8988T (cell line): Measurements from ENCODE around the gene TMEM217.
A peak's percentile ranks its signal among the peaks of the same experiment; 100 is the strongest.
"Not testable (repeated sequence)": the region's sequence is repeated elsewhere in the genome, so short reads cannot be mapped to it uniquely, and the experiment has no call there.

Experiments
- DNase-seq: peaks from one replicate; pipeline ENCODE4 v3.0.0; 2011

Gene TMEM217

DNA sequence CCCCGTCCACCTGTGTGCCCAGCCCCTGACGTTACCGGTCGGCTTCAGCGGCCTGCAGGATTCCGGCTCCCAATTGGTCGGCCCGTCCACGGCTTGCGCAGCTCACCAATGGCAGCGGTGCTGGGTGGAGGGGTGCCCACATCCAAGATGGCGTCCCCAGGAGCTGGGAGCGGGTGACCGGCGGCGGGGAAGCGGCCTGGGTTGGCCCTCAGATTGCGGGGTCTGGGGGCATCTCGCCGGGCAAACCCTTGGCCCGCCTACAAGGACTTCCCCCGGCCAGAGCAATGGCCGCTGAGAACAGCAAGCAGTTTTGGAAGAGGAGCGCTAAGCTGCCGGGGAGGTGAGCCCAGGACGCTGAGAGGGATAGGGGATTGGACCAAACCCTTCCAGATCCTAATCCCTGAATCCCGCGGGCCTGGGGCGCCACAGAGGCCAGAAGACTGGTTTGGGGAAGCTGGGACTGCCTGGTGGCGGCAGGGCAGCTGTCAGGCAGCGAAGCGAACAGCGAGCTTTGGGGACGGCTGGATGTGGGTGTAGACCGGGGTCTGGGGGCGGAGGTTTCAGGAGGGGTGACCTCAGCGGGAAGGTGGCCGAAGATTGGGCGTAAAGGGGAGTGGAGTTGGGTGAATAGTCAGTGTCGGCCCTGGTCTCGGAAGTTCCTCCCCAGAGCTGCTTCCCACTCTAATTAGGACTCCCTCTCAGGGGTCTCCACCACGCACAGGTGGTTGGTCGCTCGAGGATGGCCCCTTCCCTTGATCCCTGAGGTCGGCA, at the start of gene TMEM217, which contains the start of gene TBC1D22B:
Gene TMEM217, minus strand, starts transcription at position 511 of the 771 bp plus-strand sequence. CDS start 39,114 bp downstream, outside the sequence.
Gene TBC1D22B, plus strand, starts transcription at position 139 of the 771 bp plus-strand sequence. Its CDS starts 146 bp downstream, at position 285.
- peak; percentile 92 for DNase-seq

DNA sequence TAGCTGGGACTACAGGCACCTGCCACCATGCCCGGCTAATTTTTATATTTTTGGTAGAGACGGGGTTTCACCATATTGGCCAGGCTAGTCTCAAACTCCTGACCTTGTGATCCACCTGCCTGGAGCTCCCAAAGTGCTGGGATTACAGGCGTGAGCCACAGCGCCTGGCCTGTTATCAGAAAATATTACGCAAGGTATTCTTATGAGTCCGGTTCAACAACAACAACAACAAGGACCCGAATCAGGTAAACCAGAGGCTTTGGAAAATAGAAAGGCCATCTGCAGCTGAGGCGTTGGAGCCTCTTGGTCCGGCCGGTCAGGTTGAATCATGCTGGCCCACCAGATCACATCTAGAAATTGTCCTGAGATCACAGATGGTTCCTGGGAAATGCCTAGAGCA, 49.5 kb upstream of the TMEM217 start:
- not testable (repeated sequence) for DNase-seq

DNA sequence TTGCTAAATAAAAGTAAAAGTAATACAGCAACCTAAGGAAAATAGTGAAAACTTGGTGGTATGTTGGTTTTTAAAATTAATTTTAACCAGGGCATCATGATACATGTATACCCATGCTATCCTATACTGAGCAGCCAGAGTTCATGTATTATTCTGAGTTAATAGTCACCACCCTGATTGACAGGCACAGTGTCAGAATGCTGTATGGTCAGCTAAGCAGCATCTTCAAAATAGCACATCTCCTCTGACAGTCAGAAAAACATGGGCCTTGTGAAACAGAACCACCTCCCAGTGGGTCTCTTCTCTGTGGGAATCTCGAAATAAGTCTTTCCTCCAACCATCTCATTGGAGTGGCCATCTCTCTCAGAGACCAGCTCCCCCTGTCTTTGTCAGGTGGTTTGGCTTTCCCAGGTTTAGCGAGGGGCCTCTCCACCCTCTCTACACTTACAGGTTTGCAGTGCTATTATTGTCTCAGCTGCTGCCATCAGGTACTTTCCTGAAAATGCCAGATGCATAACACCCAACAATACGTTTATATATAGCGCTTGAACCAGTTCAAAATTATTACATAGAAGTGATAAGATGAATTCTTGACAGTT, 48.8 kb upstream of the TMEM217 start:
- DNase-seq: no peak

DNA sequence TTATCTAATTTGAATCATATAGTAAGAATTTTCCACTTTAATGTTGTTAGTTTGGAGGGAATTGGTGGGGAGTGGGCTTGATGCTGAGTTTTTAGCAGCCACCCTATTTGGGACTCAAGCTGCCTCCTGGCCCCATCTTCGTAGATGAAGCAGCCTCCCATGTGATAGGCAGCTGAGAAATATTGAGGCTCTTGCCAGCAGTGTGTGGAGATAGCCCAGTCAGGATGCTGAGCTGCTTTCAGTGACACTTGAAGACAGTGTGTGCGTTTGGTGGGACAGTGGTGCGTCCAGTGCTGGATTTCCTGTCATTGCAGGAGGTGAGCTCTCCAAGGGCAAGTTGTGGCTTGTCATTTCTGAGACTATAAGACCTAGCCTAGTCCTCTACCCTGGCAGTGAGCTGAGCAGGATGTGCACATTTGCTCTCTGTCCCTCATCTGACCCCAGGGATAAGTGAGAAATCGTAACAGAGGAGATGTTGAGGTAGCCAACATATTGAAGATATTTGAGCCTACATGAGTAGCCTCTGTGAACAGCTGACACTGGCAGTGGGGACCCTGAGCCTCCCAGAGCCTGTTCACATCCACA, 48.0 kb upstream of the TMEM217 start:
- no peak for DNase-seq

DNA sequence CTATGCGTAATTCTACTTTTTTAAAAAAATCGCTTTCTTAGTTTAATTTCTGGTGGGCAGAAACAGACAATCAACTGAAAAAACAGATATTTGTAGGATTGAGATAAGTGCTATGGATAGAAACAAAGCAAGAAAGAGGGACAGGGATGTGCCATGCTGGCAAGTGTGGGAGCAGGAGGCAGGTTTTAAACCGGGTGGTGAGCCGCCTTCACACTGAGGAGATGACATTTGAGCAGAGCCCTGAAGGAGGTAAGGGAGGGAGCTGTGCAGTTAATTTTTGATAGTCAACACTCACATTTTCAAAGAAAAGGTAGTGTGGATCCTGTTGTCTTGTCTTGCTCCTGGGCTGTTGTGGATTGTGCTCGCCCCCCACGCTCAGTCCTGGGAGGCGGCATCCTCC, 46.8 kb upstream of the TMEM217 start:
- DNase-seq: no peak

DNA sequence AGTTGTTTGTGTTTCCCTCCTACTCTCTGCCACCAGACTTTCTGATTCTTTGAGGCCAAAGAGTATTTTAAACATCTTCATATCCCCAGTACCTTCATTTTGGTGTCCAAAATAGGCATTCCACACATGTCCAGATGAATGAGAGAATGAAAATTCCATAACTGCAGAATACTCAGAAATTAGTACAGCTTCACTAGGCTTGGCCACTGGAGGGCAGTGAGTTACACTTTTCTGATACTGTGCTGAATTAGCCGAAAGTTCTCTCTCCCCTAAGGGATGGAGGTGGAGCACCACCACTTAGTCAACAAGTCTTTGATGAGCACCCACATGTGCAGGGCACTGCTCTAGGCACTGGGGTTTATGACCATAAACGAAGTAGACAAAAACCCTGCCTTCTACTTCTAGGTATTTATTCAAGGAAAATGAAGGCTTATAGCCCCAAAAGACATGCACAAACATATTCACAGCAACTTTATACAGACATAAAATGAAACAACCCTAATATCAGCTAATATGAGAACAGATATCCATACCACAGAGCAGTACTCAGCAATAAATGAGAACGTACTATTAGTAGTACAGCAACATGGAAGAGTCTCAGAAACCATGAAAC, 46.1 kb upstream of the TMEM217 start:
- DNase-seq: peak; percentile 25

DNA sequence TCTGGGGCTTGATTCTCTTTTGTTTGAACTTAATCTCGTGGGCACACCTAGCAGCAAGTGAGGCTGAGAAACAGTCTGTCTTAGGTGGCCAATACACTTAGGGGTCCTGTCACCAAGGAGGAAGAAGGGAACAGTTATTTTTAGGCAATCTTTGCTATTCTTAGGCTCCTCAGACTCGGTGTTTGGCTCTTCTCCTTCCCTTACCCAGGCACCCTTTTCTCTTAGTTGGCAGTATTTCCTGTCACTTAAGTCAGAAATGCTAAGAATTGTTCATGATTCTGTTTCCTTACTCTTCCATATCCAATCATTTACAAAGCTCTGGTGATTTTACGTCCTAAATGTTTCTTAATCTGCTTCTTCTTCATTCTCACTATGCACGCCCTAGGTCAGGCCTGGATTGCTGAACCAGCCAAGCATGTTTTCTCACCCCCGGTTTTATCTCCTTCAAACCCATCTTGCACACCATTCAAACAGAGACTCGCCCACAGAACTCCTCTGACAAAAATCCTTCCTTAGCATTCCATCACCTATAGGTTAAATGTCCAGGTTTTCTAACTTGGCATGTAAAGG, 45.2 kb upstream of the TMEM217 start:
- no peak for DNase-seq

DNA sequence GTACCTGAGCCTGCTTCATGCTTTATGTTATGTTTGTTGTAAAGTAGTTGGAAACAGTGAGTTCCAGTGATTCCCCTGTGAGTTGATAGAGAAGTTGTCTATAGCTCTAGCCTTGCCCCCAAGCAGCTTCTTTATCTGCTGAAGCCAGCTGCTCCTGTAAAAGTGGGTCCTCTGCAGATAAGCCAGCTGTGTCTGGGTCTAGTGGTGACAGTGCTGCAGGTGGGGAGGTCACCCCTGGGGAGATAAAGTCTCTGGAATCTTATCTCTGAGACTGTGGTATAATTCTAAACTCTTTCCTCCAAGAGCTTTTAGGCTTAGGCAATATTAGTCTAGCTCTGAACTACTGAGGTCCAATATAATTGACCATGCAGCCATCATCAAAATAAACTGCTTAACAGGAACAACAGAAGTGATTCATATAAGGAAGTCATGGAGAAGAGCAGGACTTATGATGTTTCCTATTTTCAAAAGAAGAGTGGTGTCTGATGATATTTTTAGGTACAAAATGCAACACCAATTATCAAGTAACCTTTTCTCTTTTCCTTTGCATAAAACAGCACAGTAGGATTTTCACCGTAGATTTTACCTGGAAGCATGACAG, 44.2 kb upstream of the TMEM217 start:
- no peak for DNase-seq

DNA sequence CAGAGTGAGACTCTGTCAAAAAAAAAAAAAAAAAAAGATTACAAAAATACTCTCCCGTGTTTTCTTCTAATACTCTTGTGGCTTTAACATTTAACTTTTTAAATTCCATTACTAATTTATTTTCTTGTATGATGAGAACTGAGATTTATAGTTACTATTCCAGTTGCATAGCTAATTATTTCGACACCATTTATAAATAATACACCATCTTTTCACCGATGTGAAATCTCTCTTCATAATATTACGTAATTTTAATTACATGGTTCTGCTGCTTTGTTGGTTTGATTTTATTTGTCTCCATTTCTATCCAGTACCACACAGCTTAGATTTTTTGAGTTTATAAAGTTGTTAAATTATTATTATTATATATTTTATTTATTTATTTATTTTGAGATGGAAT, 42.0 kb upstream of the TMEM217 start:
- no peak for DNase-seq

DNA sequence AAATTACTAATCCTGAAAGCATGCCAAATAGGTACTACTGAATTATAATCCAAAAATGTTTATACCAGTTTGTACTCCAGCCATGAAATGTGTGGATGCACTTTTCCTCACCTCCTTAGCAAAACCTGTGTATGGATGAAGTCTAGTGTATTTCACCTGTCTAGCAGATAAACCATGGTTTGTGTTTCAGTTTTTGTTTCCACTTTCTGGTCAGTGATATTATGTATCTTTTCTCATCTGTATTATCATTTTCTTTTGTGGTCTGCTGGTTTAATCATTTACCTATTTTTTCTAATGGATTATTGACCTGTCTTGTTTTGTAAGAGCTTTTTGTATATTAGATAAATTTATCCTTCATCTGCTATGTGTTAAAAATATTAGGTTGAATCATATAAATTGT, 41.0 kb upstream of the TMEM217 start:
- DNase-seq: no peak

DNA sequence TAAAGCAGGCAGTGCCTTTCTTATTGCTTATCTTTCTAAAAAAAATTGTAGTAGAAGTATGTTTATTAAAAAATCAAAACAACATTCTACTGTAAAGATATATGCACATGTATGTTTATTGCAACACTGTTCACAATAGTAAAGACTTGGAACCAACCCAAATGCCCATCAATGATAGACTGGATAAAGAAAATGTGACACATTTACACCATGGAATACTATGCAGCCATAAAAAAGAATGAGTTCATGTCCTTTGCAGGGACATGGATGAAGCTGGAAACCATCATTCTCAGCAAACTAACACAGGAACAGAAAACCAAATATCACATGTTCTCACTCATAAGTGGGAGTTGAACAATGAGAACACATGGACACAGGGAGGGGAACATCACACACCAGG, 39.7 kb upstream of the TMEM217 start:
- not testable (repeated sequence) for DNase-seq

DNA sequence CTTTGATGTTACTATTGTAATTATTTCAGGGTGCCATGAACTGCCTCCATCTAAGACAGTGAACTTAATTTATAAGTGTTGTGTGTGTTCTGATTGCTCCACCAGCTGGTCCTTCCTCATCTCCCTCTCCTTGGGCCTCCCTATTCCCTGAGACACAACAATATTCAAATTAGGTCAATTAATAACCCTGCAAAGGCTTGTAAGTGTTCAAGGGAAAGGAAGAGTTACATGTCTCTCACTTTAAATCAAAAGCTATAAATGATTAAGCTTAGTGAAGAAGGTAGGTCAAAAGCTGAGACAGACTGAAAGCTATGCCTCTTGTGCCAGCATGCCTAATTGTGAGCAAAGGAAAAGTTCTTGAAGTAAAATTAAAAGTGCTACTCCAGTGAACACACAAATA, 35.5 kb upstream of the TMEM217 start:
- no peak for DNase-seq

DNA sequence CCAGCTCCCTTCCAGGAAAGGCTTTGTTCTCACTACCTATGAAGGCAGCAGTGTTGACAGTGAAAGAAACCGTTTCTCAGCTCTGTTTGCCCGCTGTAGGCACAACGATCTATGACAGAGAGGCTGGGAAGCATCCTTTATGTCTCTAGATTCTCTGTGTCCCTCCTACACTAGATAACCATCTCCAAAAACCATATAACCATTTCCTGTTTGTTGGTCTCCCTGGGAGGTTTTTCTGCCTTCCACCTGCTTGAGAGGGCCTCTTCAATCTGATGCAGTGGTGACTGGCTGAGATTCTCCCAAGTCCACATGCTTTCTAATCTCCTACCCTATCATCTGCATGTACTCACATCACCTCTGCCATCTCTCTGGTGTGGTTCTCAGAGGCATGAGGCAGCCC, 32.0 kb upstream of the TMEM217 start:
- no peak for DNase-seq

DNA sequence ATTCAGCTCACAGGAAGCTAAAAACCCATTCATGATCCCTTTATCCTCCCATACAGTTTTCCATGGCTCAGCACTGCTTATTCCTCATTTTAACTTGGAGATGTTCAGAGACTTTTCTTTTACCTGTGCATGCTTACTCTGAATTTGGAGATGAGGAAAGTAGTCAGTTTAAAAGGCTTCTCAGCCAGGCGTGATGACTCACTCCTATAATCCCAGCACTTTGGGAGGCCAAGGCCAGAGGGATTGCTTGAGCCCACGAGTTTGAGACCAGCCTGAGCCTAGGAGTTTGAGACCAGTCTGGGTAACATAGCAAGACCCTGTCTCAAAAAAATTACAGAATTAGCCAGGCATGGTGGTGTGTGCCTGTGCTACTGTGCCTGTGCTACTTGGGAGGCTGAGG, 30.3 kb upstream of the TMEM217 start:
- no peak for DNase-seq

DNA sequence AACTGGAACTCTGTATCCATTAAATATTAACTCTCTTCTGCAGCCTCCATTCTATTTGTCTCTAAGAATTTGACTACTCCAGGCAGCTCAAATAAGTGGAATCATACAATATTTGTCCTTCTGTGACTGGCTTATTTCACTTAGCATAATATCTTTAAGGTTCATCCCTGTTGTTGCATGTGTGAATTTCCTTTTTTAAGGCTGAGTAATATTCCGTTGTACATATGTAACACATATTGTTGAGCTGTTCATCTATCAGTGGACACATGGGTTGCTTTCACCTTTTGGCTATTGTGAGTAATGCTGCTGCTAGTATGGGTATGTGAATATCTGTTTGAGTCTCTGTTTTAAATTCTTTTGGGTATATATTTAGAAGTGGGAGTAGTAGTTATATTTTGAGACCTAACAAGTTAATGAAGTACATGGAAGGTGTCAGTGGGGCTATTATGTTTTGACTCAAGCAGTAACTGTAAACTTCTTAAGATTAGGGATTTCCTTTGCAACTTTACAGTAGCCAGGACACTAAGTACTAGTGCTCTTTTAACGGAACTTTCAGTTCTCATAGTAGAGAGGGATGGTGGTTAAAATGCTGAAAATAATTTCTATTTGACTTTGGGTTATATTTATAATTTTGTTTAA, 29.7 kb upstream of the TMEM217 start:
- DNase-seq: no peak

DNA sequence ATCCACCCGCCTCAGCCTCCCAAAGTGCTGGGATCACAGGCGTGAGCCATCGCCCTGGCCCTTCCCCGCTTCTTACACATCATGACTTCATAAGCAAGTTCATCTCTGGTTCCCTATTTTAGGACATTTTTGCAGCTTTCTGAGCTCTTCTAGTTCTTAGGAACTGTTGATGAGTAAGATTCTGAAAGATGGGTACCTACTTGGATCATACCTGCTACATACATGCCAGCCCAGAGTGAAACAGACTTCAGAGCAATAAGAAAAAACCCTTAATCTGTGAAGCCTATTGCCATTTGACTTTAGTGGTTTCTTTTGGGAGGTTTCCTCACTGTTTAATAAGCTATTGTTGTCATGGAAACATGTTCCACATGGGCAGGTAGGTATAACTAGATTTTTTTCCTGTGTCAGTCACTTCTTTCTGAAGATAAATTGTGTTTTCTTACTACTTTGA, 27.9 kb upstream of the TMEM217 start:
- no peak for DNase-seq

DNA sequence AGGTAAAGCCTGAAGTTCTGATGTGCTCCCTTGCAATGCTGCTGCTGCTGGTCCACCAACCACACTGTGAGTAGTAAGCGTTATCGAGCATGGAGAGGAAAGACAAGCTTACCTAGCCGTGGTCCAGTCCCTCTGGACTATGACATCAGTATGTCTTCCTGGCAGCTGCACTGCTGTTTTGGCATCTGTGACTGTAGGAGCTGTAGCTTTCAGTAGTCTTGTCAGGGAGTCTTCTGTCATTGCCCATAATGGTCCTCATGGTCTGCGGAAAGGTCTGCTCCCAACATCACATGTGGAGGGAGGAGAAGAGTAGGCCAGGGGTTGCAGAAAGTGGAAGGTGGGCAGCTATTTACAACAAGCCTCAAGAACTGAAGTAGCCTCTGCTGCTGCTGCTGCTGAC, 26.8 kb upstream of the TMEM217 start:
- DNase-seq: no peak

DNA sequence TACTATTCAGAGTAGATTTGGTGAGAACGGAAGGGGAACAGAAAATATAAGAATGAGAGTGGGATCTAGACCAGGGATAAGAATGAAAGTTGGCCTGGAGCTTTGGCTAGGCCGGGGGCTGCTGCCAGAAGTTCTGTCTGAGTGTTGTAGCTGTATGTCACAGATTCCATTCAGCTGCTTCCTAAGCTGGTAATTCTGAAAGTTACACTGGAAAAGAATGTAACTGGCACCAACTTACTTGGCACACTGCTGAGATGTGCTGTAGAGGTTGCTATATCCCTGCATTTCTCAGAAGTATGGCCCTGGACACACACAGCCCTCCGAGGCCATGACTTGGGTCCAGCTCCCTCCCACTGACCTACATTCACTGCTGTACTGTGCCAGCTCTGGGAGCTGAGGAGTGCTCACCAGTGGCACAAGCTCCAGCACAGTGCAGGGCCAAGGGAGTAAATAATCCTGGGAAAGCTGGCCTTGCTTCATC, 25.8 kb upstream of the TMEM217 start:
- no peak for DNase-seq

DNA sequence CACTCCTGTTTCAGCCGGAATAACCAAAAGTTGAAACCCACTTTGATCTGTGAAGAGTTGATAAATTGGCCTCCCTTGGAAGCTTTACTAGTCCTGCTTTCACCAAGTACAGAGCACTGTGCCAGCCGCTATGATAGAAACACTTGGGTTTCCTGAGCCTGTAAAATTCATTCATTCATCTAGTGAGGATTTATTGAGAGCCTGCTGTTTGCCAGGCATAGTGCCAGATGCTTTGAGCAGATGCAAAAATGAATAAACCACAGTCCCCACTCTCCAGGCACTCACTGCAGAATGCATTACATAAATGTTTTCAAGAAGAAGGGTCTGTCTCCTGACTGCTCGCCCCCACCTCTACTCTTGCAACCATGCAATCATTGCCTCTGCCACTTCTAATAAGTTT, 25.3 kb upstream of the TMEM217 start:
- DNase-seq: no peak

DNA sequence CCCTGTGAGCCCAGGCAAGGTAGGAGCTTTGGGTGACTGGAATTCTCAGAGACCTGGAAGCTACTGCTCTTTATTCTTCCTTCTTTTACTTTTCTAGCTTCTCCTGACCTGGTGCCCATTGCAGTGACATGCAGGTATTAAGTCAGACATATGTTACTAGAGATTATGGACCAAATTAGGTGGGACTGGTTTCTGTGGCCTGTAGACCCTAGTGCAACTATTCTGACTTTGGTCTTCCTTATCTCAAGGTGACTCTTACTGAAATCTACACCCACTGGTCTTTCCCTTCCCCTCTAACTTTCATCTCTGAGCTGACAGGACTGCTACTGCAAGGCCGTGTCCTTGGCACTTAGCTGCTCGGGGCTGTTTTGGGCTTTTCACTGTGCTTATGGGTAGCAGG, 24.4 kb upstream of the TMEM217 start:
- DNase-seq: no peak

DNA sequence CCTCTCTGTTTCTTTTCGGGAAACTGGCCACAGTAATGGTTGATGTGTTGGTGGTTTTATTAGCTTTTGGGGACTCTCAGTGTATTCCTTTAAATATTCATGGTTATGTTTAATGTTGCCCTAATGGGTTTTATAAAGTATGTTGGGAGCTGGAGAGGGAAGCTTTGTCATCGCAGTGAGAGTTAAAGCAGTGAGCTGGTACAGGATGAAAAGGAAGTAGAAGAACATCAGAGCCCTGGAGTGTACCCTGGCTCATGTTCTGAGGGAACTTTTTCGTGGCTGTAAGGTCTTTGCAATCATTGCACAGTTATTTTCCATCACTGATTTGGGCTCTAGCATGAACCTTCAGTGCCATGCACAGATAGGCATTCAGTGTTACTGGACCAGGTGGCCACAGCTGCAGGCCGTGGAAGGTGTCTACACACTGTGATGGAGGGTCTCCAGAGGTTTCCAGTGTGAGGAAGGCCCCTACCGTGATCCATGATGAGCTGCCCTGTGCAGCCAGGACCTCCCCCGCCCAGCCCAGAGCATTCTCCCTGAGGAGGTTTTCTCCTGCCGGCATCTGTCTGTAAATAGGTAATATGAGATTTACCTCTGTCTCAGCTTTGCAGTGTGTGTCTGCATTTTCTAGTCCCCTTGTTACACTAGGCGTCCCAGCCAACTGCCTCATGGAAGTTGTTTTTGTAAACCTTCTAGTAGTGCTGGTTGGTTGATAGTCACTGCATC, 22.4 kb upstream of the TMEM217 start:
- DNase-seq: no peak
